SK-N-SH treated with all-trans-retinoic acid at 6 μM for 48 hours (cell line): Measurements from ENCODE around the gene RNF126.

Experiments used
- BACH2 ChIP-seq: fragments of 250-450 bp; sonication (Bioruptor Pico); IDR thresholded peaks from 2 replicates; pipeline ENCODE4 v1.9.0; 2021; ENCODE audit warnings: mild to moderate bottlenecking, borderline replicate concordance
- GLIS3 ChIP-seq: fragments of 250-450 bp; sonication (Bioruptor Pico); IDR thresholded peaks from 2 replicates; pipeline ENCODE4 v1.5.0; 2020; ENCODE audit warnings: mild to moderate bottlenecking, moderate library complexity
- PATZ1 ChIP-seq: fragments of 250-450 bp; sonication (Bioruptor Pico); IDR thresholded peaks from 2 replicates; pipeline ENCODE4 v1.8.0; 2020; ENCODE audit warnings: mild to moderate bottlenecking, moderate library complexity, borderline replicate concordance
- ZNF8 ChIP-seq: fragments of 450-650 bp; formaldehyde crosslinking; IDR thresholded peaks from 2 replicates; pipeline ENCODE4 v1.5.0; 2020; ENCODE audit warnings: mild to moderate bottlenecking, moderate library complexity

- TF ChIP-seq GLIS3 (CRISPR knock-in tag) (no peak), PATZ1 (CRISPR knock-in tag) (no peak), ZNF8 (CRISPR knock-in tag) (no peak), BACH2 (CRISPR knock-in tag) (no peak)
These were observed 16.0 kb downstream of the RNF126 start for GRCh38 chr19:646779-647565.
